HG03159 (cell line): ENCODE measurements around the gene P3H3.
"Not testable (repeated sequence)": the region's sequence is repeated elsewhere in the genome, so short reads cannot be mapped to it uniquely, and the experiment has no call there.

Experiments used
- ATAC-seq: cut with Tn5 transposase; IDR thresholded peaks from one replicate; pipeline ENCODE4 v1.9.1; 2021; ENCODE audit warnings: mild to moderate bottlenecking, moderate library complexity; ENCODE audit not compliant: unreplicated experiment

The P3H3 gene

DNA sequence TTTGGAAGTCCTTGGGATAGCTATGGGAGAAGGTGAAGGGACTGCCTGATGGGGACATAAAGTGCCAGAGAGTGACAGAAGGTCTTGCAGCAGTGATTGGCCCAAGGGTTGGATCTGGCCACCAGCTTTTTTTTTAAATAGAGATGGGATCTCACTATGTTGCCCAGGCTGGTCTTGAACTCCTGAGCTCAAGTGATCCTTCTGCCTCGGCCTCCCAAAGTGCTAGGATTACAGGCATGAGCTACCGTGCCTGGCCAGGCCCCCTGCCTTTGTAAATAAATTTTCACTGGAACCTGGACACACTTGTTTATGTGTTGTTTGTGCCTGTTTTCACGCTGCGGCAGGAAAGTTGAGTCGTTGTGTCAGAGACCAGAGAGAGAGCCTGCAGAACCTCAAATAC lies 37.1 kb downstream of the P3H3 start:
- ATAC-seq = not testable (repeated sequence)

DNA sequence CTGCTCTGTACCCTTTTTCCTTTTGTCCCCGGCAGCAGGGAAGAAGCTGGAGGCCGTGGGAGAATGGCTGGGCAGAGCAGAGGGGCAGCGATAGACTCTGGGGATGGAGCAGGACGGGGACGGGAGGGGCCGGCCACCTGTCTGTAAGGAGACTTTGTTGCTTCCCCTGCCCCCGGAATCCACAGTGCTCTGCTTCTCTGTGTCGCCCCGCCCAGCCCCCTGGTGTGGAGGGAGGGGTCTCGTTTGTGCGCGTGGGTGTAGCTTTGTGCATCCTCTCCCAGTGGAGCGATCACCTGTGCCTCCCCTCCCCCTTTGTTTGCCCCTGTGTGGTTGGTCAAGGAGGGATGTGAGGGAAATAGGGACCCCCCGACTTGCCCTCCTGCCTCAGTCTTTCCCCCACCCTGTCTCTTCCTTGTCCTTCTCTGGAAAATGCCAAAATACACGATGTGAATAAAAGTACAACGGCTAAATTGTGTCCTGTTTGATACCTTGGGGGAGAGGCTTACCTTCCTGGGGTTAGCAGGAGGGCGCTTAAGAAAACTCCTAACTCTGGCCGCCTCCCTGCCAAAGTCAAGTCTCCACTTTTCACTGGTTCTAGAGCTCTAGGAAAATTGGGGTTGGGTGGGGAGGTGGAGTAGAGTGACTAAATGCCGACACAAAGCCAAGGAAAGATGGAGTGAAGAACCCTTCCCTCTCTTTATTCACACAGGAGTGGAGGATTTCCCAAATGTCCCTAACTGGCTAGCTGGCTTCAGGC lies 38.1 kb downstream of the P3H3 start:
- ATAC-seq = no peak

DNA sequence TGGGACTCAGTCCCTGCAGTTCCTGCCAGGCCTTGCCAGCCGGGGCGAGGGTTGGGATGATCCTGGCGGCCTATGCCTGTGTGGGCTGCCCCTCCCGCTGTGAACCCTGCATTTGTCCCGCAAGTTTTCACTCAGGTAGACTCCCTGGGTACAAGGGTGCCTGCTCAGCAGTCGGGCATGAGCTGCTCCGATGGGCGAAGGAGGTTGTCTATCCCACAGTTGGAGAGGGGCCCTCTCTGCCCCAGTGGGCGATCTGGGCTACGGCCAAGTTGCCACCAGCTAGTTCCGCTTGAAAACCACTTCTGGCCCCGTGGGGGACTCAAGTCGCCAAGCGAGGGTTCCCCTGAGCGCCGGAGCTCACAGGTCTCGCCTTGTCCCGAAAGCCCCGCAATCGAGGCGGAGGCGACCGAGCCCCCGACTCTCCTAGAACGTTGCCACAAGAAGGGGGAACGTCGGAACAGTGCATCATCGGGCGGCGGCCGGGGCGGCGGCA lies 38.8 kb downstream of the P3H3 start:
- peak; percentile 3 for ATAC-seq

DNA sequence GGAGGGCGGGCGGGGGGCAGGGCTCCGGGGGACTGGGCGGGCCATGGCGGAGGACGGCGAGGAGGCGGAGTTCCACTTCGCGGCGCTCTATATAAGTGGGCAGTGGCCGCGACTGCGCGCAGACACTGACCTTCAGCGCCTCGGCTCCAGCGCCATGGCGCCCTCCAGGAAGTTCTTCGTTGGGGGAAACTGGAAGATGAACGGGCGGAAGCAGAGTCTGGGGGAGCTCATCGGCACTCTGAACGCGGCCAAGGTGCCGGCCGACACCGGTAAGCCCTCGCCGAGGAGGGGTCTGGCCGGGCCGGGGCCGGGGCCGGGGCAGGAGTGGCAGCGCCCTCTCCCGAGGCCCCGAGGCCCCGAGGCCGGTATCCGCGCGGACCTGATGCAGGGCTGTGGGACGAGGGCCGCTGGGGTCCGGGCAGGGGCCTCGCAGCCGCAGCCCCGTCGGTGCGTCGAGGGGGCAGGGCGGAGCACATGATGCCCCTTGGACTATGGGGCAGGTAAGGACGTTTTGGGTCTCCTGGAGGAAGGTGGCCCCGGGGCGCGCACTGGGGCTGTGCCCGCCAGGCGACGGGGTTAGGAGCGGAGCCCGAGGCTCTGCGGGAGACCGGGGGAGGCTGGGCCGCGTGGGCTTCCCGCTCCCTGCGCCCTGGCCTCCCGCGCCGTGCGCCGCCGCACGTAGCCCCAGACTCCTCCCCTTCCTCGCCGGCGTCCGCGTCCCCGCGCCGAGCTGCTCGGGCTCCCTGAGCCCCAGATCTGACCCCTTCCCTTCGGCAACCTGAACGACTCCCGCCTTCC lies 39.4 kb downstream of the P3H3 start, which contains the start of gene TPI1:
Gene TPI1, plus strand, starts transcription at position 119 of the 798 bp plus-strand sequence. Its CDS starts 36 bp downstream, at position 155.
- peak; percentile 53 for ATAC-seq

DNA sequence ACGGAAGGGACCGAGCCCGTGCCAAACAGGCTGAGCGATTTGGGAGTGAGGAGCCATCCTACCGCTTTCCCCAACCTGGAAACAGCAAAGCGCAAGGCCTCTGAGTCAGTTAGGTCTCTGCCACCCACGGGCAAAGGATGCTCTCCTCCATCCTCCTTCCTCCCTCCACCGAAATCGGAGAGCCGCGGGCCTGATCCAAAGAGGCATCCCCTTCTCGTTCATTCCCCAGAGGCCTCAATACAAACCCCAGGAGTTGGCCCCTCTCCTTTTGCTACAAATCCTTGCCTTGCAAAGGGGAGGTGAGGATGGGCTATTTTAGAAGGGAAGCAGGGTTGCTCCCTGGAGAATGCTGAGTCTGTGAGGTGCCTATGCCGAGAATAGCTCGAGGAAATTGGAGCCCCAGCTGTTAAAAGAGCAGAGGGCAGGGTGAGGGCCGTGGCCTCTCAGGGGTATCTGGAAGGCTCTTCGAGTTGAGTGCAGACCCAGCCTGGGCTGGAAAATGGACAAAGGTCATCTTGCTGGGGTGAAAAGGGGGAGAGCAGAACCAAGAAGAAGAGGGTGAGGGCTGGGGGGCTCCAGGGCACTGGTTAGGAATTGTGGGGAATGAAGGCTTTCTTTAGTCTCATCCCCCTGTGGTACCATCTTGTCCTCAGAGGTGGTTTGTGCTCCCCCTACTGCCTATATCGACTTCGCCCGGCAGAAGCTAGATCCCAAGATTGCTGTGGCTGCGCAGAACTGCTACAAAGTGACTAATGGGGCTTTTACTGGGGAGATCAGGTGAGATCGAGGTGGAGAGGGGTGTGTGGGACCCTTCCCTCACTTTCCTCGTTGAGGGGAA lies 40.2 kb downstream of the P3H3 start:
- ATAC-seq = no peak

DNA sequence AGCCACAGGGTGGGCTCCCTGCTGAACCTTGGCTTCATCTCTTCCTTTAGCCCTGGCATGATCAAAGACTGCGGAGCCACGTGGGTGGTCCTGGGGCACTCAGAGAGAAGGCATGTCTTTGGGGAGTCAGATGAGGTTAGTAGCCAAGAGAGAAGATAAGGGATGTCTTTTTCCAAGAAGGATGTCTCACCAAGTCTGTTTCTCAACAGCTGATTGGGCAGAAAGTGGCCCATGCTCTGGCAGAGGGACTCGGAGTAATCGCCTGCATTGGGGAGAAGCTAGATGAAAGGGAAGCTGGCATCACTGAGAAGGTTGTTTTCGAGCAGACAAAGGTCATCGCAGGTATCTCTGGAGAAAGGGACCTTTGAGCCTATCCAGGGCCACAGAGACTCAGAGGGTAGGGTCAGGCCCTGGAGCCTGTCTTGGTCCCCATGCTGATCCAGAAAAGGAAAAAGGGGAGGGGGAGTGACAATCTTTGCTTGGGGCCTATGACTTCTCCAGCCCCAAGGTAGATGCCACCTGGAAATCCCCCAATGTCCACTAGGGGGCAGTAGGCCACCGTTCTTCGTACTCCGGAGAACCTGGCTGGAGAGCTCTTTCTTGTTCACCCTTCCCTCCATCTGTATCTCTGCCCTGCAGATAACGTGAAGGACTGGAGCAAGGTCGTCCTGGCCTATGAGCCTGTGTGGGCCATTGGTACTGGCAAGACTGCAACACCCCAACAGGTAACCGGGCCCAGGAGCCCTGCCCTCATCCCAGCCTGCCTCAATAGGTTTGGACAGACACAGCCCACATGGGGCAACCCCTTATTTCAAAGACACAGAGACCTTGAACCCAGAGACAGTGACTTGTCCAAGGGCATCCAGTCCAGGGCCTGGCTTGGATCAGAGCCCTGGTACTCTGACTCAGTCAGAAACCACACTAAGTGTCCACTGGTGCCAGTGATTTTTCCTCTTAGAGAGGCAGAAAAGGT lies 41.1 kb downstream of the P3H3 start:
- no peak for ATAC-seq

DNA sequence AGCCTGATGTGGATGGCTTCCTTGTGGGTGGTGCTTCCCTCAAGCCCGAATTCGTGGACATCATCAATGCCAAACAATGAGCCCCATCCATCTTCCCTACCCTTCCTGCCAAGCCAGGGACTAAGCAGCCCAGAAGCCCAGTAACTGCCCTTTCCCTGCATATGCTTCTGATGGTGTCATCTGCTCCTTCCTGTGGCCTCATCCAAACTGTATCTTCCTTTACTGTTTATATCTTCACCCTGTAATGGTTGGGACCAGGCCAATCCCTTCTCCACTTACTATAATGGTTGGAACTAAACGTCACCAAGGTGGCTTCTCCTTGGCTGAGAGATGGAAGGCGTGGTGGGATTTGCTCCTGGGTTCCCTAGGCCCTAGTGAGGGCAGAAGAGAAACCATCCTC lies 42.1 kb downstream of the P3H3 start:
- not testable (repeated sequence) for ATAC-seq

DNA sequence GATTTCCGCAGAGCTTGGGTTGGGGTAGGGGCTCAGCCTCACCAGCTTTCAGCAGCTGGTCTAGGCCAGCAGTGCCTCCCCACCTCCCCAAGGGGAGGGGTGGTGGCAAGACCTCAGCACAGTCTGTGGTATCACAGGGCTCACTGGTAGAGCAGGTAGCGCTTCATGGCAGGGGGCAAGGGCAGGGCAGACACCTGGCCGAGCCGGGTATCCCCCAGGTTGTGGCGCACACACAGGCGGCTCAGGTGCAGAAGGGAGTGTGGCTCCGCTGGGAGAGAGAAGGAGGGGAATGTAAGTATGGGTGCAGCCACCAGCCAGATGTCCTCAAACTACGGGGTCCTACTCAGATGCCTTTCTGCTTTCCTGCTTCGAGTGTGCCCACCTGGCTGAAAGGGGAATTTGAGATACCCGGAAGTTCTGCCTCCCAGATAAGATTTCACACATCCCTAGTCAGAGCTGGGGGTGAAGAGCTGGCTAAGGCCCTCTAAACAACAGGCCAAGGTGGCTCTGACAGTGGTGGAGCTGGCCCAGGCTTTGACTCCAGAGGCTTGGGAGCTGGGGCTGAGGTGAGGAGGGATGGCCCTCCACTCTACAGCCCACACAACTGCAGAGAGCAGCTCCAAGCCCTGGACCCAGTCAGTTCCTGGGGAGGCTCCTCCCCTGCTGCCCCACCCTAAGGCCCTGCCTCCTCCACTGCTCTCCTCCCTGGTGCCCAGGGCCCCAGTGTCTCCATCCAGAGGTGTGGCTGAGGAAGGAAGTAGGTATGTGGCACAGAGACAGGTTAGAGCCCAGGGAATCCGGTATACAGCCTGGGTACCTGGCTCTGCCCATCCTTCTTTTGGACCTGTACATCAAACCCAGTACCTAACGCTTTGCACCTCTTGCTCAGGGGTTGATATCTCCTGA lies 43.1 kb downstream of the P3H3 start:
- no peak for ATAC-seq

DNA sequence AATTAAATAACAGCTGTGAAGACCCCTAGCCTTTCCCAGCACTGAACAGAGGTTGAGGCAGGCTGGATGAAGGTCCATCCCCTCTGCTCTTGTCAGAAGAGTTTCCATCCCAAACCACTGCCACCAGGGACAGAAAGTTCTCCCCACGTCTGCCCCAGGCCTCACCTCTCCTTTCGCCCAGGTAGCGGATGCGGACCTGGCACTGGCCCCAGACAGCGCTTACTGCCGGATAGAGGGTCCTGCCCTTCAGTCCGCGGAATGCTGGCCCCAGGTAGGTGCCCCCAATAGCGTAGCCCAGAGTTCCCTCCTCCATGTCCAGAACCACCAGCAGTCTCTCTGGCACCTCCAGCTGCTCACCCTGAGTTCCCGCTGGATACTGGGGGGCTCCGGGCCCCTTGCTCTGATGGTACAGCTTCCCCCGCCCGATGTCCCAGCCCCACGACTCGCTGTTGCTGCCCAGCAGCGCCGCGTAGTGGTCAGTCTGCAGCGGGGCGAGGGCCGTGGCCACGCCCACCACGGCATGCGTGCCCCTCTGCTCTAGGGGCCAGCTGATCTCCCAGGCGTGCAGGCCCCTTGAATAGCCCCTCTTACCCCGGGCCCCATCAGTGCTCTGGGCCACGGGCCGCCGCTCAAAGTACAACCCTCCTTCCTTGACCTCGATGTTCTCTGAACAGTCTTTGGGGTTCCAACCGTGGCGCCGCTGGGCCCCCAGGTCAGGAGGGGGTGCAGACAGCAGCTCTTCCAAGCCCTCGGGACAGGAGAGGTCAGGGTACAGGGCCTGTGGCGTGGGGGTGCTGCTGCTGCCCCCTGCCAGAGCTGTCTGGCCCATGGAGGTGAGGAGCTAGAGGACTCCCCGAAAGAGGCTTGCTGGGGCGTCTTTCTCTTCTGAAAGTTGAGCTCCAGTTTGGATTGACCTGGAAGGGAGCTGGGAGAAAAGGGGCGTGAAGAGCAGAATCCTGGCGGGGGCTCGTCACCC lies 44.2 kb downstream of the P3H3 start:
- no peak for ATAC-seq

DNA sequence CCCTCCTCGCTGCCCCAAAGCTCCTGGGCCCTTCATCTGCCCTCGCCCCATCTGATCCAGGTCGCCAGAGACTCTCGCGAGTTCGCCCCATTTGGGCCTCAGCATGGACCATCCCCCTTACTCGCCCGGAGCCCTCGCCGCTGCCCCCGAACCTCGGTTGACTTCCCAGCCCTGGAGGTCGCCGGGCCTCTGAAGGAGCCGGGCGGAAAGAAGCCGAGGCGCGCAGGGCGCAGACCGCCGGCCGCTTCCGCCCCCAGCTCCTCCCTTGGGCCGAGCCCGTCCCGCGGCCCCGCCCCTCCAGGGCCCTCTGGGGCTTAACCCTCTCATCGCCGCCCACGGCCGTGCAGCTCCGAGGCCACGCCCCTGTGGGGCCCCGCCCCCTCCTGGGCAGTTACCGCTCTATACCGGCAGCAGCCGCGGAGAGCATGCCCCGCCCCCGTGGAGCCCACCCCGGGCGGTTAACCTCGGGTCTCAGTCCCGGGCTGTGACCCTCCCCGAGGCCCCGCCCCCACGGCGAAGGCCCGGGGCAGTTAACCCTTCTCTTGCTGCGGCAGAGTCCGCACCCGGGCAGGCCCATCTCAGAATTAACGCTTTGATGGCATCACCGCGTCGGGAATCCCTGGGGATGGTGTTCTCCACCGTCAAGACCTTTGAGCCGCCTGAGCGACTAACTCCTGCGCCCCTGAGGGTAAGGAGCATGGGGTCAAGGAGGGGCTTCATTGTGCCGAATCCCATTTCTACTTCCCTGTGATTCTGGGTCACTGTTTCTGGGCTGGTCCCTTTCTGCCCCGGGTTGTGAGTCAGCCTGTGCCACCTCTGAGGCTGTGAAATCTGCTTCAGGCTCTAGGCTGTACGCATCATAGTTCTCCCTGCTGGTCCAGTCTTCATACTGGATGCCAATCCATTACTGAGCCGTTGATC lies 45.1 kb downstream of the P3H3 start, which contains the start of gene SPSB2:
Gene SPSB2, minus strand, starts transcription at position 210 of the 921 bp plus-strand sequence. CDS start 402 bp downstream, outside the sequence.
- ATAC-seq = peak; percentile 75

DNA sequence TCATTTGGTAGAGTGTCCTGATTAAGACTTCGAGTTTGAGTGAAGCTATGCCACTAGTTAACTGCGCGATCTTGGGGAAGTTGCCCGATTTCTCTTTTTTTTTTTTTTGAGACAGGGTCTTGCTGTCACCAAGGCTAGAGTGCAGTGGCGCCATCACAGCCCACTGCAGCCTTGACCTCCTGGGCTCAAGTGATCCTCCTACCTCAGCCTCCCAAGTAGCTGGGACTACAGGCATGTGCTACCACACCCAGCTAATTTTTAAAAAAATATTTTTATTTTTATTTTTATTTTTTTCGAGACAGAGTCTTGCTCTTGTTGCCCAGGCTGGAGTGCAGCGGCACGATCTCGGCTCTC lies 45.8 kb downstream of the P3H3 start:
- ATAC-seq = not testable (repeated sequence)

DNA sequence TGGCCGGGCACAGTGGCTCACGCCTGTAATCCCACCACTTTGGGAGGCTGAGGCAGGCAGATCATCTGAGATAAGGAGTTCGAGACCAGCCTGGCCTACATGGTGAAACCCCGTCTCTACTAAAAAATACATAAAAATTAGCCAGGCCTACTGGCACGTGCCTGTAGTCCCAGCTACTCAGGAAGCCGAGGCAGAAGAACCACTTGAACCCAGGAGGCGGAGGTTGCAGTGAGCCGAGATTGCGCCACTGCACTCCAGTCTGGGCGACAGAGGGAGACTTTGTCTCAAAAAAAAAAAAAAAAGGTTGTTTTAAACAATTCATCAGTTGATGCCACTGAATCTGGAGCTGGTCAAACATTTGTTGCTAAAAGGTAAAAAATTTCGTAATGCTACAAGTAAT lies 51.6 kb downstream of the P3H3 start:
- not testable (repeated sequence) for ATAC-seq

DNA sequence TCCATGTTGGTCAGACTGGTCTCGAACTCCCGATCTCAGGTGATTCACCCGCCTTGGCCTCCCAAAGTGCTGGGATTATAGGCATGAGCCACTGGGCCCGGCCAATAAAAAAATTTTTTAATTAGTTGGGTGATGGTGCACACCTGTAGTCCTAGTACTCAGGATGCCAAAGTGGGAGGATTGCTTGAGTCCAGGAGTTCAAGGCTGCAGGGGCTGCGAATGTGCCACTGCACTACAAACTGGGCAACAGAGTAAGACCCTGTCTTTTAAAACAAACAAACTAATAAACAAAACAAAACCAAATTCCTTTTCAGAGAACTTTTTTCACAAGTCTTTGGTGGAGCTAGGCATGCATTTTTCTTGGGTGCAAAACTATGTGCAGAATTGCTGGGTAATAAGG lies 55.0 kb downstream of the P3H3 start:
- no peak for ATAC-seq

DNA sequence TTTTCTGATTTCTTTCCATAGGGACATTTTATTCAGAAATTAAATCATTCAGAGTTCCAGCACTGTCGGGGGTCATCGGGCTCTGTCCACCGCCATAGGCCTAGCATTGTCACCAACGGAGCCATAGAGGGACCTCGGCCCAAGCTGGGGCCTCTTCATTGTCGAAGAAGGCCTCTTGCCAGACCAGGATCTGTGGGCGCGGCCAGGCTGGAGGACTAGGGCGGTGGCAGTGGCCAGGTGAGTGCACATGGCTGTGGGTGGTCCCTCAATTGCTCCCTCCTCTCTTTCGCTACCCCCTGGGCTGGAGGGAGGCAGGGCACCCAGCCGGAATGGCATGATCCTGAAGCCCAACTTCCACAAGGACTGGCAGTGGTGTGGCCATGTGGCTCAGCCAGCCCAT lies 55.5 kb downstream of the P3H3 start:
- no peak for ATAC-seq

DNA sequence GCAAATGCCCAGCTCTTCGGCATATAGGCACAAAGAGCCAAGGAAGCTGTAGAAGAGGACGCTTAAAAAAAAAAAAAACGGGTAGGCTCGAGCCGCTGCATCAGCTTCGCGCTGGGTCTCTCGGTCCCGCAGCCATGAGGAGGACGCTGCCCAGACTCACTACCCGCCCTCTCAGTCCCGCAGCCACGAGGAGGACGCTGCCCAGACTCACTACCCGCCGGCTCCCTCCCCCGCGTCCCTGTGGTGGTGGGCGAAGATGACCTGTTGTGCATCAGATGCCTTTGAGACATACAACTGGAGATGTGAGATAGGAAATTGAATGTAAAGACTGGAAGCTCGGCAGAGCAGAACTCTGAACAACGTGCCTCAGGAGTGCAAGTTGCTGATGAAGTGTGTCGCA lies 56.3 kb downstream of the P3H3 start:
- ATAC-seq = no peak

DNA sequence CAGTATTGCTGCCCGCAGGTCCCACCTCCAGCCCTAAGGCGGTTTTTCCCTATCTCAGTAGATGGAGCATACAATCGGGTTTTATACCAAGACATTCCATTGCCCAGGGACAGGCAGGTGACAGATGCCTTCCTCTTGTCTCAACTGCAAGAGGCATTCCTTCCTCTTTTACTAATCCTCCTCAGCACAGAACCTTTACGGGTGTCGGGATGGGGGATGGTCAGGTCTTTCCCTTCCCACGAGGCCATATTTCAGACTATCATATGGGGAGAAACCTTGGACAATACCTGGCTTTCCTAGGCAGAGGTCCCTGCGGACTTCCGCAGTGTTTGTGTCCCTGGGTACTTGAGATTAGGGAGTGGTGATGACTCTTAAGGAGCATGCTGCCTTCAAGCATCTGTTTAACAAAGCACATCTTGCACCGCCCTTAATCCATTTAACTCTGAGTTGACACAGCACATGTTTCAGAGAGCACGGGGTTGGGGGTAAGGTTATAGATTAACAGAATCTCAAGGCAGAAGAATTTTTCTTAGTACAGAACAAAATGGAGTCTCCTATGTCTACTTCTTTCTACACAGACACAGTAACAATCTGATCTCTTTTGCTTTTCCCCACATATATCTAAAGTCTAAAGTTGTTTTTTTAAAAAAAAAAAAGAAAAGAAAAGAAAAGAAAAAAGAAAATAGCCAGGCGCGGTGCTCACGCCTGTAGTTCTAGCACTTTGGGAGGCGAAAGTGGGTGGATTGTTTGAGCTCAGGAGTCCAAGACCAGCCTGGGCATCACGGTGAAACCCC lies 58.2 kb downstream of the P3H3 start:
- not testable (repeated sequence) for ATAC-seq
